GM23248 (cell line): Measurements from ENCODE around the gene ITIH2.
"Not testable (repeated sequence)": the region's sequence is repeated elsewhere in the genome, so short reads cannot be mapped to it uniquely, and the experiment has no call there.

Experiments
- EZH2 ChIP-seq: fragments of 200-600 bp; sonication (generic); IDR thresholded peaks from 2 replicates; pipeline ENCODE4 v1.6.1; 2018; ENCODE audit warnings: antibody characterized with exemption, mild to moderate bottlenecking; ENCODE audit not compliant: insufficient read depth, poor library complexity, severe bottlenecking
- EZH2phosphoT487 ChIP-seq: fragments of 200-600 bp; sonication (generic); IDR thresholded peaks from 2 replicates; pipeline ENCODE4 v1.6.1; 2018; ENCODE audit warnings: antibody characterized with exemption, moderate library complexity, mild to moderate bottlenecking, low read depth; ENCODE audit not compliant: insufficient read depth

GRCh38 chr10:7693194-7693593 is 9.9 kb upstream of the ITIH2 start:
- not testable (repeated sequence) for TF ChIP-seq EZH2, EZH2phosphoT487
